Fibroblast of lung (primary cell): ENCODE results near the gene LRRC46.

ENCODE experiments used
- EZH2 ChIP-seq: IDR thresholded peaks from 2 replicates; pipeline ENCODE4 v1.5.1; 2012; ENCODE audit warnings: low read length, control low read depth, mild to moderate bottlenecking; ENCODE audit errors: missing control alignments
- TF ChIP-seq, protein P1 (sequence below), 2 donors: IDR thresholded peaks in 1 of 2; conservative IDR thresholded peaks in 1 of 2; 1 replicate in 1 of 2; 2 replicates in 1 of 2; pipeline ENCODE4 v1.5.1; 2011 to 2012; ENCODE audit warnings: low read length in 2 of 2, control low read depth in 1 of 2, inconsistent platforms in 1 of 2, low read depth in 1 of 2, mild to moderate bottlenecking in 1 of 2

DNA sequence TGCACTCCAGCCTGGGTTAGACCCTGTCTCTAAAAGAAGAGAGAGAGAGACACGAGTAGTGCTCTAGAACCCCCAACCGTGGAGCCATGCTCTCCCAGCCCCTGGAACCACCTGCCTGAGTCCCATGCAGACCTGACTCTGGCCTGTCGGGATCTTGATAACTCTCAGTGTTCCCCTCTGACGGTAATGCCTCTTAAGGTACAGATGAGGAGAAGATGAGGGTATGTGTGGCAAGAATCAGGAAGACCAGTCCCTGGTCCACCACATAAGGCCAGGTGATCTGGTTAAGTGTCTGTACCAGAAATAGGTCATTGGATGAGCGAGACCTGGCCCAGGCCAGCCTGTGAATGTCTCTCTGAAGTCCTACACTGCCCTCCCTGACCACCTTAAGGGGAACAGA lies 28.3 kb upstream of the LRRC46 start:
- TF ChIP-seq, protein P1, sequence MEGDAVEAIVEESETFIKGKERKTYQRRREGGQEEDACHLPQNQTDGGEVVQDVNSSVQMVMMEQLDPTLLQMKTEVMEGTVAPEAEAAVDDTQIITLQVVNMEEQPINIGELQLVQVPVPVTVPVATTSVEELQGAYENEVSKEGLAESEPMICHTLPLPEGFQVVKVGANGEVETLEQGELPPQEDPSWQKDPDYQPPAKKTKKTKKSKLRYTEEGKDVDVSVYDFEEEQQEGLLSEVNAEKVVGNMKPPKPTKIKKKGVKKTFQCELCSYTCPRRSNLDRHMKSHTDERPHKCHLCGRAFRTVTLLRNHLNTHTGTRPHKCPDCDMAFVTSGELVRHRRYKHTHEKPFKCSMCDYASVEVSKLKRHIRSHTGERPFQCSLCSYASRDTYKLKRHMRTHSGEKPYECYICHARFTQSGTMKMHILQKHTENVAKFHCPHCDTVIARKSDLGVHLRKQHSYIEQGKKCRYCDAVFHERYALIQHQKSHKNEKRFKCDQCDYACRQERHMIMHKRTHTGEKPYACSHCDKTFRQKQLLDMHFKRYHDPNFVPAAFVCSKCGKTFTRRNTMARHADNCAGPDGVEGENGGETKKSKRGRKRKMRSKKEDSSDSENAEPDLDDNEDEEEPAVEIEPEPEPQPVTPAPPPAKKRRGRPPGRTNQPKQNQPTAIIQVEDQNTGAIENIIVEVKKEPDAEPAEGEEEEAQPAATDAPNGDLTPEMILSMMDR (conservative IDR thresholded peaks at IDR 0.05 in 1 of 2, IDR thresholded peaks at IDR 0.05 in 1 of 2; ENCODE audit: low read depth in 1 of 2, low read length in 2 of 2), result no peak
- no peak for TF ChIP-seq EZH2
